HG03575 (cell line): ENCODE measurements around the gene ULK2.

Source experiments
- ATAC-seq: cut with Tn5 transposase; IDR thresholded peaks from one replicate; pipeline ENCODE4 v1.9.1; 2021; ENCODE audit not compliant: unreplicated experiment, insufficient number of reproducible peaks, low FRiP score; ENCODE audit errors: extremely low read depth

Gene ULK2

DNA sequence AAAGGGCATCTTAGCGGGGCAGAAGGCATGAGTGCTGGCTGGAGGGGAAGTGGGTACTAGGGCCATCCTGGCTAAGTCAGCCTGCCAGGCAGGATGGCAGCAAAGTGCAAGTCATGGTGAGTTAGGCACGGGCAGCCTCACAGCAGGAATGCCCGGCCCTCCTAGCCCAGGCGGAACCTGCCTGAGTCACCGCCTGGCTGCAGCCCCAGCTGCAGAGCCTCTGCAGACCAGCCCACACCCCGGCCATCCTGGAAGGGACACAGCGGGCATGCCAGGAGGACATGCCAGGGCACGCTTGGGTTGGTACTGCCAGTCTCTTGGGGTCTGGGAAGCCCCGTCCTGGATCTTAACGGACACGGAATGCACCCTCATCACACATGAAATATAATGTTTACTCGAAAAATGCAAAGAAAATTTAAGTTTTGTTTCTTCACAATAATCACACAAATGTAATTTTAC is 114.7 kb downstream of the ULK2 start:
- ATAC-seq = no peak

DNA sequence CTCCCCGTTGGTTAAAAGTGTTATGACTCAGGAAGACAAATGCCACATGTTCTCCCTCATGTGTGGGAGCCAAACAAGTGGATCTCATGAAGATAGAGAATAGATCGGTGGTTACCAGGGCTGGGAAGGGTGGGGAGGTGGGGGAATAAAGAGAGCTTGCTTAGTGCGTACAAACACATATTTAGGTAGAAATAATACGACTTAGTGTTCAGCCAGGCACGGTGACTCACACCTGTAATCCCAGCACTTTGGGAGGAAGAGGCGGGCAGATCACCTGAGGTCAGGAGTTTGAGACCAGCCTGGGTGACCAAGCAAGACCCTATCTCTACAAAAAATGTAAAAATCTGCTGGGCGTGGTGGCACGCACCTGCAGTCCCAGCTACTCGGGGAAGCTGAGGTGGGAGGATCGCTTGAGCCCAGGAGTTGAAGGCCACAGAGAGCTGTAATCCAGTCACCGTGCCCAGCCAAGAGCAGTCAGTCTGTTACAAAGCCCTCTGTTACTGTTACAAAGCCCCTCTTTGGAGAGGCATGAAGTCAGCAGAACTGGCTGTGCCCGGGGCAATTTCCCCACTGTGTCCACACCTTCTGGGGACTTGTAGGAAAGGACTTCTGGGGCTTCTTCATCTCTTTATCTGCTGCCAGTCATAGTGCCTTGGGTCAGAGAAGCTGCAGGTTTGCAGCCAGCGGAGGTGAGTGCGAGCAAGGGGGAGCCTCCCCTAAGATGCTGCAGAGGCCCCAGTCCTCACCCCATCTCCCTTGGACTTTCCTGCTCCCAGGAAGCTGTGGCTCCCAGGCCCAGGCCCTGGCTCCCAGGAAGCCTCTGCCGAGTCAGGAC is 115.3 kb downstream of the ULK2 start:
- no peak for ATAC-seq

DNA sequence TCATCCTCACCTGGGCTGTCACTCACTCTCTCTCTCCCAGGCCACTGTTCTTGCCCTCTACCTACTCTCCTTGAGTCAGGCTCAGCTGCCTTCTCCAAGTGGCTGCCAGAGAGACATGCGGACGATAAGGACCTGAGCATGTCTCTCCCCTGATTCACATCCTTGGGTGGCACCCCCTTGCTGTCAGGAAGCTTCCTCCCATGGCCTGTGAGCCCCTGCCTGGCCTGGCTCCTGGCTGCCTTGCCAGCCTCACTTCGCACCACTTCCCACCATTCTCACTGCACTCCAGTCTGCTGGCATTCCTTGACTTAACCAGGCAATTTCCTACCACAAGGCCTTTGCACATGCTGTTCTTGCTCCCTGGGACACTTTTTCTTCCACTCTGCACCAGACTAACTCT is 116.9 kb downstream of the ULK2 start:
- no peak for ATAC-seq

DNA sequence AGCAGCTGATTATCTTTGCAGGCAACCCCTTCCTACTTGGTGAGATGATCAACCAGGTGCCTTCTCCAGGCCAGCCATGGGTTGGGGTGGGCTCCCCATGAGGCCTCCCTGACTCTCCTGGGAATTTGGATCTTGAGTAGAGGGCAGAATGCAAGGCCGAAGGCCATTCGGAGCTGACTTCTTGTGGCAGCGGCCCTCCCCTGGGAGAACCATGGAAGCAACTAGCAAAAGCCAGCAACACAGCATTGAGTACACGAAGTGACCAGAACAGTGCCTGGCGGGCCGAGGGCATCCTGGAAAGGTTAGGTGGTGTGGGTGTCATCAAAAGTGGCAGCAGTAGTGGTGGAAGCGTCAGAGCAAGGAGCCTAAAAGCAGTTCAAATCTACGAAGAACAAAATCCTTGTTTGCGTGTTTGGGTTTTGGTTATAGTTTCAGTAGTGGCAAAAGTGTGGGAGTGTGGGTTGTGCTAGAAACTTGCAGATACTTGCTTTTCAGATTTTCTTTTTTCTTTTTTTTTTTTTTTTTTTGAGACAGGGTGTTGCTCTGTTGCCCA is 117.6 kb downstream of the ULK2 start:
- no peak for ATAC-seq

DNA sequence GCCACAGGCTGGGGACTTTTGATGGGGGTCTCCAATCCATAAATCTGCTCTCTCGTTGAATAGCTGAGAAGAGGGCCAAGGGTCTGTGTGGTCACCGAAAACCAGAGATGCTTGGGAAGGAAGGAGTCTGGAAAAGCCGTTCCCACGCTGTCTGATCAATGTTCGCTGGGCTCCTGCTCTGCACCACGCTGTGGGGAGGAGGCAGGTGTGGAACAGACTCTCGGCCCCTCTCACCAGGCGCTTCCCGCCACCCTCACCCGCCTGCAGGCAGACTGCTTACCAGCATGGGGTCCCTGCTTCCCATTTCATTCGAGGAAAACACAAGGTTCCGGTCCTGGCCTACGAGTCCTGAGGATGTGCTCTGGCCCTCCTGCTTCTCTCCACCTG is 118.9 kb downstream of the ULK2 start:
- ATAC-seq = no peak

DNA sequence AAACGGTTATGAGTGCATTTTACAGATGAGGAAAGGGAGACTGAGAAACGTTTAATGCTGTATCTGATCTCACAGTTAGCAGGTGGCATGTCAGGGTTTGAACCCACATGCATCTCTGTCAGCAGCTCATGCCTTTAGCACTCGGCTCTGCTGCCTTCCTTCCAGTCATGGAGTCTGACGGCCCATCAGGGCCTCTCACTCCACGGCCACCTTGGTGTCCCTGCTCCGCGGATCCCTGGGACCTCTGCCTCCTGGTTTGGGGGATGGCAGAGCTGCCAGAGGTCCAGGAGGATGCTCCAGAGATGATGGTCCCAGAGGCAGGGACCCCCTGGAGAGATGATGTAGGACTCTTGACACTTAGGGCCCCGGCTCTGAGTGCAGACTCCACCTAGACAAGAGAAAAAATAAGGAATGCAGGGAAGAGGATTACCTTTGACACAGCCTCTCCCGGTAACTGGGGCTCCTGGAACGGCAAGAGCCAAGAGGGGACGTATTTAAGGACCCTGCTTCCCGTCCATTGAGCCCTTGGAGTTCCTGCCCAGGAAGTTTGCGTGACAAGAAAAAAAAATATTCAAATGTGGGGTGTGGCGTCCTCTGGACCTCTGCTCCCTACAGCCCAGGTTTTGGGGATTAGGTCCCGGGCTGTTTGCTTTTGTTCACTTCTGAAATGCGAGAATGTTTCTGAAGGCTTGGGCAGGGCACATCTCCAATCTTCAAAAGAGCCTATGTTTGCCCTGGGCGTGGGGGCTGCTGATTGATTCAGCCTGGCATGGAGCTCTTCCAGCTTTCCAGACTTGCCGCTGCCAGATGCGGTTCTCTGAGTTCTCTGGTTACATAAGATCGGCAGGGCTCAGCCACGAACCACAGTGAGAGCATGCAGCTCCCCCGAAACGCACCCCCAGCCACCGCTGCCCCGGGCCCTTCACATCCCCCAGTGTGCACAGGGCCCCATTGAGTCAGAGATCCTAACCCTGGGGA is 119.6 kb downstream of the ULK2 start, which contains the start of gene ALDH3A1:
TSS of gene ALDH3A1 (minus strand) at position 470 of the 978 bp plus-strand sequence. CDS start 3,169 bp downstream, outside the sequence.
- ATAC-seq = no peak

DNA sequence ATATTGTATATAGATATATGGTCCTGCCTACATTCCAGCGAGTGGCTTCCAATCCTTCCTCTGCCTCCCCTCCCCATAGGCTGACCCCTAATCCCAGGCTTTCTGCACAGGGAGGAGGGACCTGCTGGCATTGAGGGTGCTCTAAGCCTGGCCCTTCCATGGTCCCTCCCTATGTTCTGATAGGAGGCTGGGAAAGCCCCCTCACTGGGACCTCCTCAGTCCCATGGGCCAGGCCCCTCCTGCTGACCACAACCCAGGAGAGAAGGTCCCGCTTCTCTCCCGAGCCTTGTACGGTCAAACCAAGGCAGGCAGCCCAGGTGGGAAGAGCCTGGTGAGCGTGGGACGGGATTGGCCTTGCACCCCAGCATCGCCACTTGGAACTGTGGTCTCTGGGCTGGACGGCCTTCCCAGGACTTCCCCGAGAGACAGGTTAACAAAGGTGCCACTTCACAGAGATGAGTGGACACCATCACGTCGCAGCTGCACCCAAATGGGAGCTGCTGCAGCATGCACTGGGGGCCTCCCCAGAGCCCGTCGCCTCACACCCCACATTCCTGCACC is 120.5 kb downstream of the ULK2 start:
- no peak for ATAC-seq

DNA sequence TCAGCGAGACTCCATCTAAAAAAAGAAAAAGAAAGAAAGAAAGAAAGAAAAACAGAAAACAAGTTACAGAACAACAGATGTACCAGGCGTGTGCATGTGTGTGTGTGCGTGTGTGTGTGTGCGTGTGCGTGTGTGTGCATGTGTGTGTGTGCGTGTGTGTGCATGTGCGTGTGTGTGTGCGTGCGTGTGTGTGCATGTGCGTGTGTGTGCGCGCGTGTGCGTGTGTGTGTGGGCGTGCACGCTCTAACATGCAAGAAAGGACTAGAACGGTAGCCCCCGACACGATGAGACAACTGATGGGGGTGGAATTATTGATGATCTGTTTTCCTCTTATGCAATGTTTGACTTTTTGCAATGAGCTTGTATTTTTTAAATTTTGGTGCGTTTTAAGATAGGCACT is 121.2 kb downstream of the ULK2 start:
- ATAC-seq = no peak

DNA sequence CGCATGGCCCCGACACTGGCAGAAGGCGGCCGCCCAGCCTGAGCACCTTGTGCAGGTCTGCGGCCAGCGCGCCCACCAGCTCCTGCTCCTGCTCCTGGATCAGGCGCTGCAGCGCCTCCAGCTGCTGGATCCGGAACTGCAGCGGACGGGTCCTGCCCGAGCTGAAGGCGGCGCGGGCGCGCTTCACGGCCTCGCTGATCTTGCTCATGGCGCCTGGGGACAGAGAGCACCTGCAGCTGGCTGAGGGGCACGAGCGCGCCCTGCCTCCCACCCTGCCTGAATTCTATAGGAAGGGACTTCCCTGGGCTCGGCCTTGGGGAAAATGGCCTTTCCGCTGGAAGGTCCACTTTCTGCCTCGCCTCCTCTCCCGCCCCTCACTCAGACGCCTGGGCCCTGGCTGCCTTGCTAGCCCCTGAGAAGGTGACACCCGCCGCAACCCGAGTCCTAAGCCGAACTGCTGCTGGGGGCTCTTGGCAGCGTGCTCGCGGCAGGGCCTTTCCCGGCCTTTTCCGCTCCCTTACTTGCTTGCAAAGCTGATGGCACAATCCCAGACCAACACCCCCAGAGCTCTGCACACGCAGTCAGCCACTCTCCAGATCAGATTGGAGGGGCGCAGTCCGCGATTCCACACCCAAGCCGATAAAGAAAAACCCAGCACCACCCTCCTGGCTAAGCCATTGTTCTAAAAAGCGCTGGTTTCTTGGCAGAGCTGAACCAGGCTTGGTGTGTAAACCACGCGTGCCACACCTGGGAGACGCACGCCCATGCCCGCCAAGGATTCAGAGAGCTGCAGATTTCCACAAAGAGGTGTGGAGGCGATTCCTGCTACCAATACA is 122.6 kb downstream of the ULK2 start:
- ATAC-seq = no peak

DNA sequence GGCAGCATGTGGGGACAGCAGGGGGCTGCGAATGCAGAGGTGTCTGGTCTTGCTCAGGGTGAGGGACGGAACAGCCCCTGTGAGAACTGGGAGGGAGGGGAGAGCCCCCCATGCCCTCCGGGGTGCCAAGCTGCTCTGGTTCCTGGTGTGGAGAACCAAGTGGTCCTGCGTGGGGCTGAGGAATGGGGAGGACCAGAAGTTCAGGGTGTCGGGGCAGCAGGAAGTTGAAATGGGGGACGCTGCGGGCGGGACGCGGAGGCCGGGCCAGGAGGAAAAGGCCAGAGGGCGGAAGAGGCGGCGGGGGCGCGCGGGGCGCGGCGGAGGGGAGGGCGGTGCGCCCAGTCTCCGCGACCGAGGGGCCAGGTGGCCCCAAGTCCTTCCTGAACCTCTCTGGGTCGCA is 123.2 kb downstream of the ULK2 start:
- no peak for ATAC-seq

DNA sequence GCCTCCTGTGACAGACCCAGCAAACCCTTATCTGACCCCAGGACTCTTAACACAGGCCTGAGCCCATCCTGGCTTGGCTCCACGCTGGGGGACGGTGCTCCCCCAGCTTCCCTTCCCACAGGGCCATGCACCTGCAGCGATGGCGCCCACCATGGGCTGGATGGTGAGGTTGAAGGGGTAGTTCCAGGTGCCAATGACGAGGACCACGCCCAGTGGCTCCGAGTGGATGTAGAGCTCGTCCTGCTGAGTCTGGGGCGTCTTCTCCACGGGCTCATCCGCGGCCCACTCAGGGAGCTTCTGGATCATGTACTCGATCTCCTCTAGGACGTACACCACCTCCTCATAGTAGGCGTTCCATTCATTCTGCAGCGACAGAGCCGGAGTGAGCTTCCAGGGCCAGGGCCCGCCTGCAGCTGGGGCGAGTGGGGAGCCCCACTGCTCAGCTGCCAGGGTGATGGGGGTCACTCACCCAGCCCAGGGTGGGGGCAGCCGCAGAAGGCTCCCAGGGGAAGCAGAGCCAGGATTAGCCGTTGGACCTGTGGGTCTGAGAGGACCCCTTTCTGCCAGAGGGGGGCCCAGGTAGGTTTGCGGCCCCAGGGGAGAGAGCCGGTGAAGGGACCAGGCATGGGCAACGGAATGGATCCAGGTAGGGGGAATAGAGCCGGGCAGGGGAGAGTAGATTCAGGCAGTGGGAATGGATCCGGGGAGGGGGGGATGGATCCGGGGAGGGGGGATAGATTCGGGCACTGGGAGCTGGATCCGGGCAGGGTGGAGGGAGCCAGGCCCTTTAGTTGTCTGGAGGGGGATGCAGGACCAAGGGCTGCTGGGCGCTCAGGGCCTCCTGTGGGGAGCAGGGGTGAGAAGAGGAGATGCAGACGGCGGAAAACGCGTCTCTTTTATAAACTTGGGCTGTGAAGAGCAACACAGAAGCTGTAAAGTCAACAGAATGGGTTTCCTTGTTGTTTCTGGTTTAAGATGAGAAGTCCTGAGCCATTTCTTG is 124.3 kb downstream of the ULK2 start:
- ATAC-seq = no peak

DNA sequence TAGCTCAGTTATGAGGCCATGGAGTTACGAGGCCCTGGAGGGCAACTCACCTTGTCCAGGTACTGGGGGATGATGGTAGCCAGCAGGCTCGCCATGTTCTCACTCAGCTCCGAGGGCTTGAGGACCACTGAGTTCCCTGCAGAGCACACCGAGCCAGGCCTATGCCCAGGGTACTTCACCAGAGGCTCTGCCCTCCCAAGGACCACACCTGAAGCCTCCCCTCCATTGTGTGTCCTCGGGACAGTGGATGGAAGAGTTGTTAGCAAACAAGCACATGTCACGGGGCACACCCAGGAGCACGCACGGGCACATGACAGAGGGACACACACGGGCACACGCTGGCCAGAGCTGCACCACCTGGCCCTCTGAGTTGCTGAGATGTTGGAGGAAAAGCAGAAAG is 125.2 kb downstream of the ULK2 start:
- ATAC-seq = no peak

DNA sequence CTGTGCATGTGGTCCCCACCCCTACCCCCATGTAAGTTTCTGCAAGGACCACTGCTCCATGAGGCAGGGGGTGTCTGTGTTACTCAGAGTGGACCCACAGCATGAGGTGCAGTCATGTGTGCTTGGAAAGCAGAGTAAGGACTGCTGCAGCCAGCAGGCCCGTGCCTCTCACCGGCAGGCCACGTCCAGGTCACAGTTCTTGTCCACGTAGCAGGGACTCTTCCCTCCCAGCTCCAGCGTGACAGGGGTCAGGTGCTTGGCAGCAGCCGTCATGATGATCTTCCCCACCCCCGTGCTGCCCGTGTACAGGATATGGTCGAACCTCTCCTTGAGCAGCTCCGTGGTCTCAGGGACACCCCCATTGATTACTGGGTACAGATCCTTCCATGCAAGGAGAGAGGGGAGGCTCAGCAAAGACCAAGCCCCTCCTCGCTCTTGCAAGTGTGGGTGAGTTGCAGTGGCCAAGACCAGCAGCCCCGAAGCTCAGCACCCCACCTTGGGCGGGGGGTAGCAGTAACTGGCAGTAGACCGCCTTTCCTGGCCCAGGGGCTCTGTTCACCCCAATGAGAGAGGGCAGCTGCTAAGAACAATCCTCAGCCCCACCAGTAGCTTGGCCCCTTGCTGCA is 125.8 kb downstream of the ULK2 start:
- ATAC-seq = no peak

DNA sequence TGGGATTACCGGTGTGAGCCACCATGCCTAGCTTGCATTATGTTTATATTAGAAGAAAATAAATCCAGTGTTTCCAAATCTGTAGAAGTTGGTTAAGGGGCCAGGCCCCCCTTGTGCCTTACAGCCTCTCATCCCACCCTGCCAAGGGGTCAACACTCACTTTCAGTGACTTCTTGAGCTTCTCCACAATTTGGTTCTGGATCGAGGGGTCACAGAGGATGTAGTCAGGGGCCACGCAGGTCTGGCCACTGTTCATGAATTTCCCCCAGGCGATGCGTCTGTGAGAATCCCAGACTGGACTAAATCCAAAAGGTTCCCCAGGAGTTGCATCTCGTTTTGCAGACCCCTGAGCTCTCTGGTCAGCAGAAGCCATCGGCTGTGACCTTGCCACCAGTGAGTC is 126.8 kb downstream of the ULK2 start:
- ATAC-seq = no peak

DNA sequence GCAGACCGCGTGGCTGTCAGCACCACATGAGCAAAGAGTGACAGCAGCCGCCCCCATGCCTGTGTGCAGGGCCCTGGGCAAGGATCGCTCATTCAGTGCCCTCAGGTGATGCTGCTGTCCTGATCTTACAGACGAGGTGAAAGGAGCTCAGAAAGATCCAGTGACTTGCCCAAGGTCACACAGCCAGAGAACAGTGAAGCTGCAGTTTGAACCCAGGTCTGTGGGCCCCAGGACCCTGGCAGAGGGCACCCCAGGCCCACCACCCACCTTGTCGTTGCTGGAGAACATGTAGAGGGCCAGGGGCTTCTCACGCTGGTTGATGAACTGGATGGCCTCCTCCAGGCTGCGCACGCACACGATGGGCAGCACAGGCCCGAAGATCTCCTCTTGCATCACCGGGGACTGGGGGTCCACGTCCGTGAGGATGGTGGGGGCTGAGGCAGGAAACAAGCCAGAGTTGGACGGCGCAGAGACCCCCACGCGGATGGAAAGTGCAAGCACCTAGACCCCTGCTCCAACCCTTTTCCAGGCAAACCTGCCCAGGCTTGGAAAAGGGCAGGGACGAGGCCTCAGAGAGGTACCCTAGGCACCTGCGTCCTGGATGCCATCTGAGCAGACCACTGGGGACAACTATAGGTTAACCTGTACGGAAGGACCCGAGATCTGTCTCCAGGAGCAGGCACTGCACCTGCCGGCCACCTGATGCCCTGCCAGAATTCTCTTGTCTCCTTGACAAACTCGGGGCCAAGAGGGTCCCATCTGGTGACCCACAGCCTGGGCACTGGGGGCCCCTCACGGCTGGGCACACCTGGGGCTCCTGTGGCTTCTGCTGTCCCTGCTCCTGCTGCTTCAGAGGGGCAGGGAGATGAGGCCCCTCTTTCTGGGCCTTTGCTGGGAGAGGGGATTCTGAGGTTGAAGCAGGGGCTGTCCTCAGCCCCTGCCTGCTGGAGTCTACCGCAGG is 128.2 kb downstream of the ULK2 start:
- ATAC-seq = no peak

DNA sequence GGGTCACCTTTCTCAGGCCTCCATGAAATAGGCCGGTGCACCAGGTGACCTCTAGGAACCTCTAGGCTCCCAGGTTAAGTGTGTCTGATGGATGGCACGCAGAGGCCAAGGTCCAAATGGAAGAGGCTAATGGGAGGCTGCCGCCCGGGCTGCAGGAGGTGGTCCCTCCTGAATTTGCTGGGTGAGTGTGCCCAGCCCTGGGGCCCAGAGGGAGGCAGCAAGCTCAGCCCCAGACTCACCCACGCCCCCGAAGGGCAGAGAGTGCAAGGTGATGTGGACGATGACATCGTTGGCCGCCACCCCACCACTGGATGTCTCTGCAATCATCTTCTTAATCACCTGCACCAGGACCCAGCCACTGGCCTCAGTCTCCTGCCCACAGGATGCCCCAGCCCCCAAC is 129.0 kb downstream of the ULK2 start:
- ATAC-seq = no peak
